Loucy (cell line): Measurements from ENCODE around the gene CHMP1A.

ENCODE experiments used
- H2AFZ ChIP-seq: fragments of 200-600 bp; sonication (generic); 2 replicates; pipeline ENCODE4 v1.6.0; 2016; ENCODE audit warnings: antibody characterized with exemption, mild to moderate bottlenecking, low read length, moderate library complexity
- H3F3A ChIP-seq: fragments of 200-600 bp; 2 replicates; pipeline ENCODE4 v1.6.0; 2016; ENCODE audit warnings: antibody characterized with exemption, low read depth, mild to moderate bottlenecking
- H3K27me3 ChIP-seq: fragments of 200-600 bp; sonication (generic); 2 replicates; pipeline ENCODE4 v1.6.1; 2014; ENCODE audit warnings: low read length, mild to moderate bottlenecking; ENCODE audit not compliant: insufficient read depth, poor library complexity, severe bottlenecking
- H3K36me3 ChIP-seq: fragments of 200-600 bp; sonication (generic); 2 replicates; pipeline ENCODE4 v1.6.1; 2016; ENCODE audit warnings: low read length; ENCODE audit not compliant: insufficient read depth
- H3K4me1 ChIP-seq: fragments of 200-600 bp; sonication (generic); 2 replicates; pipeline ENCODE4 v1.5.1; 2014; ENCODE audit warnings: low read length, mild to moderate bottlenecking; ENCODE audit not compliant: insufficient read depth, poor library complexity, severe bottlenecking
- H3K4me2 ChIP-seq: fragments of 200-600 bp; sonication (generic); 2 replicates; pipeline ENCODE4 v1.6.0; 2014; ENCODE audit warnings: antibody characterized with exemption, low read length, low read depth, mild to moderate bottlenecking; ENCODE audit not compliant: poor library complexity, severe bottlenecking
- H3K4me3 ChIP-seq: fragments of 200-600 bp; sonication (generic); 2 replicates; pipeline ENCODE4 v1.5.1; 2014; ENCODE audit warnings: low read length, mild to moderate bottlenecking, mixed read lengths; ENCODE audit not compliant: poor library complexity, severe bottlenecking
- H3K79me2 ChIP-seq: fragments of 200-600 bp; sonication (generic); 2 replicates; pipeline ENCODE4 v1.6.1; 2014; ENCODE audit warnings: low read length; ENCODE audit not compliant: insufficient read depth
- H3K9ac ChIP-seq: fragments of 200-600 bp; sonication (generic); 2 replicates; pipeline ENCODE4 v1.6.0; 2014; ENCODE audit warnings: mild to moderate bottlenecking, low read depth, low read length, moderate library complexity; ENCODE audit not compliant: poor library complexity, severe bottlenecking
- H3K9me2 ChIP-seq: fragments of 200-600 bp; sonication (generic); replicated peaks from 2 replicates; pipeline ENCODE4 v1.6.1; 2016; ENCODE audit warnings: low read depth, low read length, mixed read lengths
- H3K9me3 ChIP-seq: fragments of 200-600 bp; sonication (generic); 2 replicates; pipeline ENCODE4 v1.6.1; 2014; ENCODE audit warnings: mild to moderate bottlenecking, antibody characterized with exemption, low read length, low read depth; ENCODE audit not compliant: insufficient read depth
- H4K20me1 ChIP-seq: fragments of 200-600 bp; sonication (generic); 2 replicates; pipeline ENCODE4 v1.6.0; 2014; ENCODE audit warnings: antibody characterized with exemption, low read length, mild to moderate bottlenecking; ENCODE audit not compliant: insufficient read depth, poor library complexity, severe bottlenecking
- CTCF ChIP-seq: fragments of 200-600 bp; sonication (generic); conservative IDR thresholded peaks from 2 replicates; pipeline ENCODE4 v1.5.1; 2014; ENCODE audit warnings: mild to moderate bottlenecking, antibody characterized with exemption, low read length
- EZH2phosphoT487 ChIP-seq: fragments of 200-600 bp; IDR thresholded peaks from 2 replicates; pipeline ENCODE4 v1.6.1; 2018; ENCODE audit warnings: antibody characterized with exemption, mild to moderate bottlenecking, moderate library complexity, borderline replicate concordance

Gene CHMP1A

GRCh38 chr16:89653656-89654295, 3.7 kb downstream of the CHMP1A start:
- no peak overlapping the region for H2AFZ ChIP-seq
- H3K9ac ChIP-seq = no peak overlapping the region
- TF ChIP-seq CTCF (no peak), EZH2phosphoT487 (no peak)
- peaks cover 34% of the 10 kb centered on the region for H3K79me2 ChIP-seq
- no peak overlapping the region for H3K4me3 ChIP-seq
- no peaks in the 10 kb centered on the region for H3K27me3 ChIP-seq
- H3K36me3 ChIP-seq = no peaks in the 10 kb centered on the region
- H3K9me3 ChIP-seq = no peaks in the 10 kb centered on the region
- H4K20me1 ChIP-seq = peaks cover 7% of the 10 kb centered on the region
- no peak overlapping the region for H3K4me2 ChIP-seq
- H3K4me1 ChIP-seq = peaks cover 4% of the 10 kb centered on the region
- no peaks in the 10 kb centered on the region for H3K9me2 ChIP-seq
- H3F3A ChIP-seq = no peaks in the 10 kb centered on the region

GRCh38 chr16:89651584-89651983, 5.9 kb downstream of the CHMP1A start:
- no peaks in the 10 kb centered on the region for H3K27me3 ChIP-seq
- H3K79me2 ChIP-seq = peaks cover 16% of the 10 kb centered on the region; the same call in 1 of the 2 replicates
- no peak overlapping the region for H3K9ac ChIP-seq

GRCh38 chr16:89646906-89647305, 10.6 kb downstream of the CHMP1A start:
- H4K20me1 ChIP-seq = no peaks in the 10 kb centered on the region
- no peak overlapping the region for H3K9ac ChIP-seq
- H3K4me3 ChIP-seq = no peak overlapping the region
- no peaks in the 10 kb centered on the region for H3K9me2 ChIP-seq
- no peaks in the 10 kb centered on the region for H3K79me2 ChIP-seq
- no peaks in the 10 kb centered on the region for H3K4me1 ChIP-seq
- H2AFZ ChIP-seq = no peak overlapping the region
- peaks cover 5% of the 10 kb centered on the region; the same call in 1 of the 2 replicates for H3K36me3 ChIP-seq
- no peaks in the 10 kb centered on the region for H3K9me3 ChIP-seq
- TF ChIP-seq CTCF = no peak
- no peak for TF ChIP-seq EZH2phosphoT487
- H3F3A ChIP-seq = no peaks in the 10 kb centered on the region
- H3K4me2 ChIP-seq = no peak overlapping the region
- no peaks in the 10 kb centered on the region for H3K27me3 ChIP-seq

More at GRCh38 chr16:89651584-89651983, 5.9 kb downstream of the CHMP1A start:
- no peak overlapping the region for H2AFZ ChIP-seq
- H3K4me2 ChIP-seq = no peak overlapping the region
- H3F3A ChIP-seq = no peaks in the 10 kb centered on the region
- no peaks in the 10 kb centered on the region for H3K9me3 ChIP-seq
- no peaks in the 10 kb centered on the region for H3K9me2 ChIP-seq
- H3K36me3 ChIP-seq = peaks cover 5% of the 10 kb centered on the region; the same call in 1 of the 2 replicates
- H4K20me1 ChIP-seq = no peaks in the 10 kb centered on the region
- peaks cover 3% of the 10 kb centered on the region for H3K4me1 ChIP-seq
- TF ChIP-seq CTCF = no peak
- no peak for TF ChIP-seq EZH2phosphoT487
- H3K4me3 ChIP-seq = no peak overlapping the region
